Measurements from ENCODE around the gene RXRA. TPM values are rescaled to one million over a fixed set of nuclear protein-coding genes. Genes with fewer than 3 reads are reported as not detected.
A peak's percentile ranks its signal among the peaks of the same experiment; 100 is the strongest.

The RXRA gene
- total RNA-seq, 6 experiments from 2014 or later, result 105 to 165 (median 131) TPM

DNA sequence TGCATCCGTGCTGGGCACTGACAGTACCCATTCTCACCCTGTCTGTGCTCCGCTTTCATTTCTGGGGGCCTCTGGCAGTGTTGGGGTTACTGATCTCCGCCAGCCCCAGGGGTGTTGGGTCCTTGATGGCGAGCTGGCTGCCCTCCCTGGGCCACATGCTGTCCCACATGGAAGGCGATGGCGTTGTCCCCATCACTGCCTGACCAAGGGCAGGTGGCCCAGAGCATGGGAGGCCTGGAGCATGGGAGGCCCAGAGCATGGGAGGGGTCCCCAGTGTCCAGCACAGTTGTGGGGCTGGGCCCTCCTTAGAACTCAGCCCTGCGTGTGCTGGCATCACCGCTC is 50.9 kb downstream of the RXRA start:
- intact Hi-C loops (cut with DNase I), result loop anchor here in 1 of 2 donors (5.0 kb wide), 1 partner anchor 40 kb away; no protein-coding TSS in a partner anchor
- DNase-seq (peak in 1 of 3 donors; percentile 76), ATAC-seq (peak in 2 of 4 donors; percentile 0 to 1)
- Histone ChIP-seq H3K4me3 (peak overlapping the region in 1 of 3 donors; percentile 42), H3K9me3 (no peaks in the 10 kb centered on the region), H3K27ac (peak overlapping the region; percentile 94 to 96 (median 94)), H3K4me1 (peaks cover 0 to 99% (median 67%) of the 10 kb centered on the region in 4 donors), H3K36me3 (no peaks in the 10 kb centered on the region), H3K27me3 (no peaks in the 10 kb centered on the region)
- no CpG with 5 or more reads among the region's 8 CpGs for WGBS (ENCODE audit: insufficient coverage, low coverage, low lambda C conversion rate, missing lambda C conversion rate)
- TF ChIP-seq POLR2A (IDR thresholded peaks at IDR 0.05), result no peak
- TF ChIP-seq, protein P1, sequence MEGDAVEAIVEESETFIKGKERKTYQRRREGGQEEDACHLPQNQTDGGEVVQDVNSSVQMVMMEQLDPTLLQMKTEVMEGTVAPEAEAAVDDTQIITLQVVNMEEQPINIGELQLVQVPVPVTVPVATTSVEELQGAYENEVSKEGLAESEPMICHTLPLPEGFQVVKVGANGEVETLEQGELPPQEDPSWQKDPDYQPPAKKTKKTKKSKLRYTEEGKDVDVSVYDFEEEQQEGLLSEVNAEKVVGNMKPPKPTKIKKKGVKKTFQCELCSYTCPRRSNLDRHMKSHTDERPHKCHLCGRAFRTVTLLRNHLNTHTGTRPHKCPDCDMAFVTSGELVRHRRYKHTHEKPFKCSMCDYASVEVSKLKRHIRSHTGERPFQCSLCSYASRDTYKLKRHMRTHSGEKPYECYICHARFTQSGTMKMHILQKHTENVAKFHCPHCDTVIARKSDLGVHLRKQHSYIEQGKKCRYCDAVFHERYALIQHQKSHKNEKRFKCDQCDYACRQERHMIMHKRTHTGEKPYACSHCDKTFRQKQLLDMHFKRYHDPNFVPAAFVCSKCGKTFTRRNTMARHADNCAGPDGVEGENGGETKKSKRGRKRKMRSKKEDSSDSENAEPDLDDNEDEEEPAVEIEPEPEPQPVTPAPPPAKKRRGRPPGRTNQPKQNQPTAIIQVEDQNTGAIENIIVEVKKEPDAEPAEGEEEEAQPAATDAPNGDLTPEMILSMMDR (IDR thresholded peaks at IDR 0.05), result no peak

DNA sequence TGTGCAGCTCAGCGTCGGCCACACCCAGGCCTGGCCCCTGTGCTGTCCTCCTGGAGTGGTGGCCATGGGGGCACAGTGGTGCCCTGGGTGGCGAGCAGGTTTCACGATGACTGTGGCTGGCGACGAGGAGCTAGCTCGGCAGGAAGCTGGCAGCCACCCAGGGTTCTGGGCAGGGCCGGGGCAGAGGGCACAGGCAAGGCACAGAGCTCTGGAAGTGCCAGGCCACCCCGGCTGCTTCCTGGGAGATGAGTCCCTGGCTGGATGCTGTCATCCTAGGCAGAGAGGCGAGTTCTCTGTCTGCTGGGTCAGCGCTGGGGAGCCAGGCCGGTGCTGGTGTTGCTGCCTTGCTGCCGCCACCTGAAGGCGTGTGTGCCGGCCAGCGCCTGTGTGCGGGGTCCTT is 51.7 kb downstream of the RXRA start:
- H3K4me1 ChIP-seq, result peaks cover 0 to 99% (median 66%) of the 10 kb centered on the region in 4 donors
- intact Hi-C loops (cut with DNase I), result loop anchor here in 1 of 2 donors (5.0 kb wide), 1 partner anchor 41 kb away; no protein-coding TSS in a partner anchor
- peak overlapping the region in 1 of 3 donors; percentile 42 for H3K4me3 ChIP-seq
- TF ChIP-seq, protein P1 (IDR thresholded peaks at IDR 0.05), result no peak
- TF ChIP-seq POLR2A (IDR thresholded peaks at IDR 0.05), result peak; percentile 88
- H3K9me3 ChIP-seq, result no peaks in the 10 kb centered on the region
- H3K27me3 ChIP-seq, result no peaks in the 10 kb centered on the region
- ATAC-seq (peak; percentile 32 to 53 (median 37)), DNase-seq (peak; percentile 98 to 99 (median 98))
- peak overlapping the region; percentile 94 to 96 (median 94) for H3K27ac ChIP-seq
- no peaks in the 10 kb centered on the region for H3K36me3 ChIP-seq
- whole genome bisulfite sequencing (ENCODE audit: insufficient coverage, low coverage, low lambda C conversion rate, missing lambda C conversion rate), result no CpG with 5 or more reads among the region's 17 CpGs

DNA sequence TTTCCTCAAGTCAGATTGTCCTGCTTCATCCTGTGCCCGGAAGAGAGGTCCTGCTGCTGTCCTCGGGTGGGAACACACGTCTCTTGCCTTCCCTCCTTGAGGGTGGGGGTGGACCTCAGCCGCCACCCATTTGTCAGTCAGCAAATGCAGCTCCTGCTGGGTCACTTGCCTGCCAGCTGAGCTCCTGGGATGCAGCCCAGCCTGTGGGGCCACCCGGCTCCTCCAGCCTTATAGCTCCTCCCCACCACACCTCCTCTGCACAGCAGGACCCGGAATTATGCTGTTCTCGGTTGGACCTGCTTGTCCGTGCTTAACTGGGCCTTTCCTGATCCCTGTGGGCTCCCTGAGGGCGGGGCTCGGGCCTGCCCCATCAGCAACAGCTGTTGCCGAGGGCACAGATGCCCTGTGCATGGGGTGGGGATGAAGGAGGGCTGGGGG is 52.7 kb downstream of the RXRA start:
- no peak for TF ChIP-seq POLR2A (IDR thresholded peaks at IDR 0.05)
- TF ChIP-seq, protein P1 (IDR thresholded peaks at IDR 0.05), result no peak
- H3K27ac ChIP-seq, result peak overlapping the region; percentile 94 to 96 (median 94)
- 0% methylated on average over 4 of the region's 11 CpGs for WGBS (ENCODE audit: insufficient coverage, low coverage, low lambda C conversion rate, missing lambda C conversion rate)

GRCh38 chr9:134379831-134380365 is 53.6 kb downstream of the RXRA start:
- no peaks in the 10 kb centered on the region for H3K36me3 ChIP-seq
- WGBS (ENCODE audit: insufficient coverage, low coverage, low lambda C conversion rate, missing lambda C conversion rate), result 18% methylated on average over 12 of the region's 21 CpGs
- H3K4me1 ChIP-seq, result peaks cover 0 to 99% (median 61%) of the 10 kb centered on the region in 4 donors
- TF ChIP-seq POLR2A (IDR thresholded peaks at IDR 0.05), result no peak
- TF ChIP-seq, protein P1 (IDR thresholded peaks at IDR 0.05), result no peak
- H3K9me3 ChIP-seq, result no peaks in the 10 kb centered on the region
- peak overlapping the region; percentile 94 to 96 (median 94) for H3K27ac ChIP-seq
- intact Hi-C loops (cut with DNase I), result loop anchor here in 1 of 2 donors (5.0 to 10.0 kb wide), 2 partner anchors 43 to 55 kb away; no protein-coding TSS in a partner anchor
- no peak overlapping the region for H3K4me3 ChIP-seq
- H3K27me3 ChIP-seq, result no peaks in the 10 kb centered on the region
- no peak for DNase-seq
- ATAC-seq, result no peak

More for the DNA sequence above, 52.7 kb downstream of the RXRA start:
- no peaks in the 10 kb centered on the region for H3K36me3 ChIP-seq
- DNase-seq, result peak in 2 of 3 donors; percentile 72 to 73
- peak in 2 of 4 donors; percentile 0 to 4 for ATAC-seq
- H3K27me3 ChIP-seq, result no peaks in the 10 kb centered on the region
- peak overlapping the region in 1 of 3 donors; percentile 42 for H3K4me3 ChIP-seq
- H3K9me3 ChIP-seq, result no peaks in the 10 kb centered on the region
- peaks cover 0 to 99% (median 65%) of the 10 kb centered on the region in 4 donors for H3K4me1 ChIP-seq
- intact Hi-C loops (cut with DNase I), result loop anchor here in 1 of 2 donors (5.0 kb wide), 1 partner anchor 42 kb away; no protein-coding TSS in a partner anchor
